Uterus (tissue), 4 donors: Measurements from ENCODE around the gene TMEM176B. TPM values are rescaled to one million over a fixed set of nuclear protein-coding genes. Genes with fewer than 3 reads are reported as not detected.
"Not testable (repeated sequence)": the region's sequence is repeated elsewhere in the genome, so short reads cannot be mapped to it uniquely, and the experiment has no call there.

ENCODE experiments used
- DNase-seq, 2 donors: peaks; one replicate each; pipeline ENCODE4 v3.0.0-alpha.2; 2019 to 2020
- H3K27ac ChIP-seq, 2 donors: fragments of 200-600 bp; sonication (generic); 1 replicate in 1 of 2; 2 replicates in 1 of 2; pipeline ENCODE4 v1.5.1; 2016 to 2018
- H3K27me3 ChIP-seq, 2 donors: fragments of 200-600 bp; sonication (generic); one replicate each; pipeline ENCODE4 v1.5.1; 2018 to 2019; ENCODE audit warnings: control low read depth in 1 of 2
- H3K36me3 ChIP-seq, 2 donors: fragments of 200-600 bp; sonication (generic); one replicate each; pipeline ENCODE4 v1.5.1; 2019; ENCODE audit warnings: control low read depth in 1 of 2
- H3K4me1 ChIP-seq, 2 donors: fragments of 200-600 bp; sonication (generic); one replicate each; pipeline ENCODE4 v1.5.1; 2018 to 2019; ENCODE audit warnings: control low read depth in 1 of 2
- H3K4me3 ChIP-seq, 2 donors: fragments of 200-600 bp; sonication (generic); 1 replicate in 1 of 2; 2 replicates in 1 of 2; pipeline ENCODE4 v1.5.1; 2018 to 2019; ENCODE audit warnings: mild to moderate bottlenecking in 1 of 2
- H3K9me3 ChIP-seq, 2 donors: fragments of 200-600 bp; sonication (generic); one replicate each; pipeline ENCODE4 v1.5.1; 2019; ENCODE audit warnings: control low read depth in 1 of 2
- POLR2A ChIP-seq, 2 donors: fragments of 450-650 bp; IDR thresholded peaks; one replicate each; pipeline ENCODE4 v1.6.1; 2016; ENCODE audit warnings: antibody characterized with exemption in 2 of 2, mild to moderate bottlenecking in 1 of 2, moderate library complexity in 1 of 2
- intact Hi-C: fragments of 100-400 bp; cut with DNase I; formaldehyde crosslinking; loops from one replicate; pipeline ENCODE4 v1.15.1; 2023; ENCODE audit warnings: low total_unique reads
- total RNA-seq, 4 donors: library from RNA; depleted of rRNA in 3 of 4; stranded (reverse); fragments of >200 nt in 3 of 4; gene quantifications; one replicate each; pipeline versions ENCODE4 v1.1.0 to v1.2.4, GENCODE V29; 2014 to 2023
- TF ChIP-seq, protein P1 (sequence below), 4 experiments: fragments of 200-600 bp in 2 of 4; fragments of 450-650 bp in 2 of 4; sonication (generic) in 2 of 4; IDR thresholded peaks; one replicate each; pipeline ENCODE4 v1.5.1; 2016 to 2019; ENCODE audit warnings: antibody characterized with exemption in 4 of 4, mild to moderate bottlenecking in 2 of 4, moderate library complexity in 1 of 4
- donor health status: DM: yes; HTN: yes; CAD: no.

TMEM176B gene
- total RNA-seq, 4 donors from 2014 or later = 10.2 to 34.1 (median 29.4) TPM

GRCh38 chr7:150820578-150821198 is 20.5 kb upstream of the TMEM176B start:
- DNase-seq = no peak
- no peaks in the 10 kb centered on the region for H3K4me1 ChIP-seq
- no peaks in the 10 kb centered on the region for H3K36me3 ChIP-seq
- no peaks in the 10 kb centered on the region for H3K9me3 ChIP-seq
- no peak overlapping the region for H3K4me3 ChIP-seq
- H3K27ac ChIP-seq = no peak overlapping the region
- no peak for TF ChIP-seq POLR2A (IDR thresholded peaks at IDR 0.05)
- TF ChIP-seq, protein P1, sequence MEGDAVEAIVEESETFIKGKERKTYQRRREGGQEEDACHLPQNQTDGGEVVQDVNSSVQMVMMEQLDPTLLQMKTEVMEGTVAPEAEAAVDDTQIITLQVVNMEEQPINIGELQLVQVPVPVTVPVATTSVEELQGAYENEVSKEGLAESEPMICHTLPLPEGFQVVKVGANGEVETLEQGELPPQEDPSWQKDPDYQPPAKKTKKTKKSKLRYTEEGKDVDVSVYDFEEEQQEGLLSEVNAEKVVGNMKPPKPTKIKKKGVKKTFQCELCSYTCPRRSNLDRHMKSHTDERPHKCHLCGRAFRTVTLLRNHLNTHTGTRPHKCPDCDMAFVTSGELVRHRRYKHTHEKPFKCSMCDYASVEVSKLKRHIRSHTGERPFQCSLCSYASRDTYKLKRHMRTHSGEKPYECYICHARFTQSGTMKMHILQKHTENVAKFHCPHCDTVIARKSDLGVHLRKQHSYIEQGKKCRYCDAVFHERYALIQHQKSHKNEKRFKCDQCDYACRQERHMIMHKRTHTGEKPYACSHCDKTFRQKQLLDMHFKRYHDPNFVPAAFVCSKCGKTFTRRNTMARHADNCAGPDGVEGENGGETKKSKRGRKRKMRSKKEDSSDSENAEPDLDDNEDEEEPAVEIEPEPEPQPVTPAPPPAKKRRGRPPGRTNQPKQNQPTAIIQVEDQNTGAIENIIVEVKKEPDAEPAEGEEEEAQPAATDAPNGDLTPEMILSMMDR (IDR thresholded peaks at IDR 0.05) = no peak
- no peaks in the 10 kb centered on the region for H3K27me3 ChIP-seq
- intact Hi-C loops = no loop called here

- no peaks in the 10 kb centered on the region for H3K36me3 ChIP-seq
- DNase-seq = no peak
- no peak overlapping the region for H3K4me3 ChIP-seq
- H3K27ac ChIP-seq = no peak overlapping the region
- H3K4me1 ChIP-seq = no peaks in the 10 kb centered on the region
- TF ChIP-seq, protein P1 (IDR thresholded peaks at IDR 0.05) = no peak
- no peak for TF ChIP-seq POLR2A (IDR thresholded peaks at IDR 0.05)
- intact Hi-C loops = no loop called here
- H3K9me3 ChIP-seq = no peaks in the 10 kb centered on the region
- no peaks in the 10 kb centered on the region for H3K27me3 ChIP-seq
Observed at GRCh38 chr7:150820148-150820547, 20.0 kb upstream of the TMEM176B start.

GRCh38 chr7:150818971-150819370 is 18.8 kb upstream of the TMEM176B start:
- no peaks in the 10 kb centered on the region for H3K4me1 ChIP-seq
- H3K27ac ChIP-seq = no peak overlapping the region
- DNase-seq = no peak
- TF ChIP-seq, protein P1 (IDR thresholded peaks at IDR 0.05) = no peak
- no peak for TF ChIP-seq POLR2A (IDR thresholded peaks at IDR 0.05)
- H3K27me3 ChIP-seq = no peaks in the 10 kb centered on the region
- H3K9me3 ChIP-seq = no peaks in the 10 kb centered on the region
- H3K36me3 ChIP-seq = no peaks in the 10 kb centered on the region
- no peak overlapping the region for H3K4me3 ChIP-seq
- intact Hi-C loops = no loop called here

DNA sequence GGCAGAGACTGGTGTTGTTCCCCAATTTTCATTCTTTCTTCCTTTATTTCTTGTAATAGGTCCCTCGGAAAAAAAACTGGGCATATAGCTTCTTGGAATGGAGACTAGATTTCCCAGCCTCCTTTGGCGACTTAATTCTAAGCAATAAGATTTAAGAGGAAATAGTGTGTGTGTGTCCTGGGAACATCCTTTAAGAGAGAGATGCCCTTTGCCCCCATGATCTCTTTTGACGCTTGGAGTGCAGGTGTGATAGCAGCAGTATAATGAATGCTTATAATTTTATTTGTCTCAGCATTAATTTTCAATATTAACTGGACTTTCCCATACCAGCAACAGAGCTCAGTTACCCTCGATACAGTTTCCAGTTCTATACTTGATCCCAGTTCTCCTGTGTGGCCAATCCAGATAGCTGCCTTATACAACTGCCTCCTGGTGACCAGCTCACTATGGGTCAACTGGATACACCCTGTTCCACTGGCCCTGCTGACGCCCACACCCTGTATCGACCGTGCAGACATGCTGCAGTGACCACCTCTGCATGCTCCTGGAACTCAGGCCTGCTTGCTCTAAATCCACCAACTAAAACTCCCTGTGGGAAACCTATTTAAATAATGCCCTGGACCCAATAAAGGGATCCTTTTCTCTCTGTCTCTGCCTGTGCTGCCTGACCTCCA is 14.3 kb upstream of the TMEM176B start:
- no peaks in the 10 kb centered on the region for H3K27me3 ChIP-seq
- H3K27ac ChIP-seq = no peak overlapping the region
- no peak for DNase-seq
- intact Hi-C loops = no loop called here
- no peaks in the 10 kb centered on the region for H3K9me3 ChIP-seq
- H3K36me3 ChIP-seq = no peaks in the 10 kb centered on the region
- H3K4me1 ChIP-seq = no peaks in the 10 kb centered on the region
- TF ChIP-seq, protein P1 (IDR thresholded peaks at IDR 0.05) = no peak
- no peak for TF ChIP-seq POLR2A (IDR thresholded peaks at IDR 0.05)
- H3K4me3 ChIP-seq = no peak overlapping the region

GRCh38 chr7:150807616-150808438 is 7.7 kb upstream of the TMEM176B start:
- H3K36me3 ChIP-seq, H3K9me3 ChIP-seq, H3K27me3 ChIP-seq, H3K27ac ChIP-seq, intact Hi-C loops, DNase-seq, H3K4me1 ChIP-seq, H3K4me3 ChIP-seq: not testable (repeated sequence)
